T47D (cell line): Measurements from ENCODE around the gene ATP6V1B1.
A peak's percentile ranks its signal among the peaks of the same experiment; 100 is the strongest.
"Not testable (repeated sequence)": the region's sequence is repeated elsewhere in the genome, so short reads cannot be mapped to it uniquely, and the experiment has no call there.

ENCODE experiments used
- DNase-seq, 2 experiments: peaks; one replicate each; pipeline versions ENCODE4 v3.0.0 to v3.0.0-alpha.2; 2011 to 2012; ENCODE audit warnings: low read depth in 1 of 2, low spot score in 1 of 2
- JUND ChIP-seq: IDR thresholded peaks from 2 replicates; pipeline ENCODE4 v1.6.1; 2012; ENCODE audit warnings: low read depth
- in situ Hi-C: cut with HindIII; loops from 2 replicates; pipeline ENCODE4 v1.10.0; 2016; ENCODE audit warnings: low sequenced_read_pairs, low pct_unique_long_range_greater_than_20kb

ATP6V1B1 gene

GRCh38 chr2:70988726-70989648 lies 53.3 kb downstream of the ATP6V1B1 start:
- in situ Hi-C loops, result no loop called here
- no peak for TF ChIP-seq JUND
- no peak for DNase-seq

GRCh38 chr2:70990216-70990615 lies 54.5 kb downstream of the ATP6V1B1 start:
- DNase-seq, result no peak
- no peak for TF ChIP-seq JUND
- in situ Hi-C loops, result no loop called here

- no peak for TF ChIP-seq JUND
- in situ Hi-C loops, result no loop called here
- DNase-seq, result no peak
Measured at GRCh38 chr2:70991142-70991541, 55.4 kb downstream of the ATP6V1B1 start.

GRCh38 chr2:70991742-70992141 lies 56.0 kb downstream of the ATP6V1B1 start:
- in situ Hi-C loops, result no loop called here
- TF ChIP-seq JUND, result no peak

GRCh38 chr2:70992945-70993853 lies 57.5 kb downstream of the ATP6V1B1 start:
- in situ Hi-C loops, result no loop called here
- no peak for TF ChIP-seq JUND
- no peak for DNase-seq

More at GRCh38 chr2:70991742-70992141, 56.0 kb downstream of the ATP6V1B1 start:
- DNase-seq, result no peak

GRCh38 chr2:70994009-70994698 lies 58.5 kb downstream of the ATP6V1B1 start:
- in situ Hi-C loops, result no loop called here
- DNase-seq, result peak in 1 of 2 experiments; percentile 9
- no peak for TF ChIP-seq JUND

- peak; percentile 73 to 87 for DNase-seq
- in situ Hi-C loops, result no loop called here
- TF ChIP-seq JUND, result no peak
Measured at GRCh38 chr2:70994699-70995425, 59.2 kb downstream of the ATP6V1B1 start, which contains the start of gene TEX261. TSS of gene TEX261 (minus strand) at chr2:70994873. CDS start at chr2:70994757, 116 bp downstream.

GRCh38 chr2:70995426-70995729 lies 59.7 kb downstream of the ATP6V1B1 start:
- peak; percentile 48 to 71 for DNase-seq
- TF ChIP-seq JUND, result no peak
- in situ Hi-C loops, result no loop called here

- in situ Hi-C loops, DNase-seq: not testable (repeated sequence)
Measured at GRCh38 chr2:70998885-70999284, 63.2 kb downstream of the ATP6V1B1 start.

- no peak for TF ChIP-seq JUND
- DNase-seq, result no peak
- in situ Hi-C loops, result no loop called here
Measured at GRCh38 chr2:70999362-70999761, 63.7 kb downstream of the ATP6V1B1 start.

GRCh38 chr2:70999931-71000330 lies 64.2 kb downstream of the ATP6V1B1 start:
- in situ Hi-C loops, DNase-seq: not testable (repeated sequence)
